Tibial nerve (tissue), 3 donors: ENCODE measurements around the gene FMO3.

Experiments used
- CTCF ChIP-seq, 5 experiments: fragments of 200-600 bp in 3 of 5; fragments of 450-650 bp in 2 of 5; sonication (generic) in 3 of 5; IDR thresholded peaks; one replicate each; pipeline ENCODE4 v1.5.1; 2016 to 2019; ENCODE audit warnings: antibody characterized with exemption in 5 of 5, mild to moderate bottlenecking in 3 of 5, moderate library complexity in 2 of 5
- POLR2A ChIP-seq, 2 donors: fragments of 450-650 bp; IDR thresholded peaks; one replicate each; pipeline ENCODE4 v1.6.1; 2017; ENCODE audit warnings: antibody characterized with exemption in 2 of 2, mild to moderate bottlenecking in 2 of 2, moderate library complexity in 2 of 2

- TF ChIP-seq CTCF (IDR thresholded peaks at IDR 0.05): no peak
- TF ChIP-seq POLR2A (IDR thresholded peaks at IDR 0.05): no peak
Measured at GRCh38 chr1:171083222-171083621, 7.5 kb upstream of the FMO3 start.
